Measurements from ENCODE around the gene IL36A.

DNA sequence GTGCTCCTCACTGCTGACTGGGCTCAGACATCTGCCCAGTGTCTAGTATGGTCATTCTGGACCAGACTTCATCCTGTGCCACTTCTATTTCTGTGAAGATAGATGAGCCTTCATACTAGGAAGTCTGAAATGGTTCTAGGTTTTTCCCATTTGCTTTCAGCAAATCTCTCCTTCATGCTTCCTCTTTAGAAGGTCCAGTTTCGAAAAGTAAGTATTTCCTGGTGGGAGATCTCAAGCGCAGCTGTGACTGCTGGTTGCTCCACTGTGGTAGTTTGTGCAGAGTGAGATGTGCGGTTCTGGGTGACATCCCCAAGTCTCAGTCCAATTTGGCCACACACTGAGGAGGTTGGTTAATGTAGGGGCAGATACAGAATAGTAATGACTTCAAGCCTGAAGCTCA lies 33.0 kb downstream of the IL36A start:
- TF ChIP-seq, protein P1, sequence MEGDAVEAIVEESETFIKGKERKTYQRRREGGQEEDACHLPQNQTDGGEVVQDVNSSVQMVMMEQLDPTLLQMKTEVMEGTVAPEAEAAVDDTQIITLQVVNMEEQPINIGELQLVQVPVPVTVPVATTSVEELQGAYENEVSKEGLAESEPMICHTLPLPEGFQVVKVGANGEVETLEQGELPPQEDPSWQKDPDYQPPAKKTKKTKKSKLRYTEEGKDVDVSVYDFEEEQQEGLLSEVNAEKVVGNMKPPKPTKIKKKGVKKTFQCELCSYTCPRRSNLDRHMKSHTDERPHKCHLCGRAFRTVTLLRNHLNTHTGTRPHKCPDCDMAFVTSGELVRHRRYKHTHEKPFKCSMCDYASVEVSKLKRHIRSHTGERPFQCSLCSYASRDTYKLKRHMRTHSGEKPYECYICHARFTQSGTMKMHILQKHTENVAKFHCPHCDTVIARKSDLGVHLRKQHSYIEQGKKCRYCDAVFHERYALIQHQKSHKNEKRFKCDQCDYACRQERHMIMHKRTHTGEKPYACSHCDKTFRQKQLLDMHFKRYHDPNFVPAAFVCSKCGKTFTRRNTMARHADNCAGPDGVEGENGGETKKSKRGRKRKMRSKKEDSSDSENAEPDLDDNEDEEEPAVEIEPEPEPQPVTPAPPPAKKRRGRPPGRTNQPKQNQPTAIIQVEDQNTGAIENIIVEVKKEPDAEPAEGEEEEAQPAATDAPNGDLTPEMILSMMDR (IDR thresholded peaks at IDR 0.05) = no peak
- no peak for TF ChIP-seq POLR2A (IDR thresholded peaks at IDR 0.05)

All from Peyer's patch (tissue), 4 donors.